SK-N-SH treated with all-trans-retinoic acid at 6 μM for 48 hours (cell line): ENCODE measurements around the gene BMP4.

Experiments used
- PATZ1 ChIP-seq: fragments of 250-450 bp; sonication (Bioruptor Pico); IDR thresholded peaks from 2 replicates; pipeline ENCODE4 v1.8.0; 2020; ENCODE audit warnings: mild to moderate bottlenecking, moderate library complexity, borderline replicate concordance
- RARB ChIP-seq: fragments of 250-450 bp; sonication (Bioruptor Pico); IDR thresholded peaks from 2 replicates; pipeline ENCODE4 v1.8.0; 2021; ENCODE audit warnings: mild to moderate bottlenecking, moderate library complexity
- ZNF8 ChIP-seq: fragments of 450-650 bp; formaldehyde crosslinking; IDR thresholded peaks from 2 replicates; pipeline ENCODE4 v1.5.0; 2020; ENCODE audit warnings: mild to moderate bottlenecking, moderate library complexity
- TF ChIP-seq, protein P1 (sequence below): fragments of 250-450 bp; sonication (Bioruptor Pico); IDR thresholded peaks from 2 replicates; pipeline ENCODE4 v1.5.1; 2020; ENCODE audit warnings: low read depth, mild to moderate bottlenecking, moderate library complexity

- TF ChIP-seq, protein P1, sequence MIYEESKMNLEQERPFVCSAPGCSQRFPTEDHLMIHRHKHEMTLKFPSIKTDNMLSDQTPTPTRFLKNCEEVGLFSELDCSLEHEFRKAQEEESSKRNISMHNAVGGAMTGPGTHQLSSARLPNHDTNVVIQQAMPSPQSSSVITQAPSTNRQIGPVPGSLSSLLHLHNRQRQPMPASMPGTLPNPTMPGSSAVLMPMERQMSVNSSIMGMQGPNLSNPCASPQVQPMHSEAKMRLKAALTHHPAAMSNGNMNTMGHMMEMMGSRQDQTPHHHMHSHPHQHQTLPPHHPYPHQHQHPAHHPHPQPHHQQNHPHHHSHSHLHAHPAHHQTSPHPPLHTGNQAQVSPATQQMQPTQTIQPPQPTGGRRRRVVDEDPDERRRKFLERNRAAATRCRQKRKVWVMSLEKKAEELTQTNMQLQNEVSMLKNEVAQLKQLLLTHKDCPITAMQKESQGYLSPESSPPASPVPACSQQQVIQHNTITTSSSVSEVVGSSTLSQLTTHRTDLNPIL (CRISPR knock-in tag): no peak
- no peak for TF ChIP-seq ZNF8
- TF ChIP-seq PATZ1 (CRISPR knock-in tag): no peak
- no peak for TF ChIP-seq RARB (CRISPR knock-in tag)
Observed at GRCh38 chr14:53967606-53968005, 11.0 kb upstream of the BMP4 start.
